HG02678 (cell line): ENCODE measurements around the gene ZNF549.

Experiments used
- ATAC-seq: cut with Tn5 transposase; IDR thresholded peaks from one replicate; pipeline ENCODE4 v1.9.1; 2021; ENCODE audit warnings: mild to moderate bottlenecking, moderate library complexity; ENCODE audit not compliant: unreplicated experiment

ZNF549 gene

GRCh38 chr19:57566396-57567265, 39.5 kb downstream of the ZNF549 start:
- ATAC-seq: no peak

- no peak for ATAC-seq
Observed at GRCh38 chr19:57570707-57571106, 43.6 kb downstream of the ZNF549 start.

GRCh38 chr19:57572415-57572947, 45.3 kb downstream of the ZNF549 start:
- no peak for ATAC-seq

GRCh38 chr19:57576661-57577060, 49.5 kb downstream of the ZNF549 start:
- no peak for ATAC-seq

- ATAC-seq: peak; percentile 97
Observed at GRCh38 chr19:57578487-57579205, 51.5 kb downstream of the ZNF549 start, which contains the start of gene ZNF416. TSS of gene ZNF416 (minus strand) at chr19:57578911. CDS start at chr19:57578704, 207 bp downstream.

GRCh38 chr19:57583104-57583520, 56.0 kb downstream of the ZNF549 start:
- ATAC-seq: no peak

- peak; percentile 79 for ATAC-seq
Observed at GRCh38 chr19:57583521-57584416, 56.6 kb downstream of the ZNF549 start, which contains the start of gene ZIK1. TSS of gene ZIK1 (plus strand) at chr19:57584145. CDS start at chr19:57584357, 212 bp downstream.

GRCh38 chr19:57587529-57587928, 60.4 kb downstream of the ZNF549 start:
- no peak for ATAC-seq

- ATAC-seq: no peak
Observed at GRCh38 chr19:57599377-57599760, 72.2 kb downstream of the ZNF549 start.

- ATAC-seq: peak; percentile 98
Observed at GRCh38 chr19:57599761-57600383, 72.7 kb downstream of the ZNF549 start, which contains the start of gene ZNF530. TSS of gene ZNF530 (plus strand) at chr19:57599885. CDS start at chr19:57604346, 4,461 bp downstream.

- ATAC-seq: no peak
Observed at GRCh38 chr19:57606931-57607330, 79.8 kb downstream of the ZNF549 start.
